SW480 (cell line): Measurements from ENCODE around the gene RAPGEF1.
A peak's percentile ranks its signal among the peaks of the same experiment; 100 is the strongest.

Experiments used
- DNase-seq: peaks from one replicate; pipeline ENCODE4 v3.0.0-alpha.2; 2016; ENCODE audit warnings: low spot score

The RAPGEF1 gene

GRCh38 chr9:131625508-131625787 is 114.4 kb downstream of the RAPGEF1 start:
- DNase-seq, result no peak

GRCh38 chr9:131624636-131625507 is 115.0 kb downstream of the RAPGEF1 start:
- no peak for DNase-seq

- no peak for DNase-seq
Measured at GRCh38 chr9:131623655-131624330, 116.1 kb downstream of the RAPGEF1 start.

- DNase-seq, result no peak
Measured at GRCh38 chr9:131622523-131622922, 117.4 kb downstream of the RAPGEF1 start.

- no peak for DNase-seq
Measured at GRCh38 chr9:131621551-131622358, 118.1 kb downstream of the RAPGEF1 start.

- no peak for DNase-seq
Measured at GRCh38 chr9:131620764-131621520, 118.9 kb downstream of the RAPGEF1 start.

GRCh38 chr9:131619680-131620079 is 120.2 kb downstream of the RAPGEF1 start:
- no peak for DNase-seq

- no peak for DNase-seq
Measured at GRCh38 chr9:131618785-131619184, 121.1 kb downstream of the RAPGEF1 start.

GRCh38 chr9:131618071-131618479 is 121.8 kb downstream of the RAPGEF1 start:
- no peak for DNase-seq

- DNase-seq, result no peak
Measured at GRCh38 chr9:131617611-131618010, 122.3 kb downstream of the RAPGEF1 start.

GRCh38 chr9:131616983-131617604 is 122.8 kb downstream of the RAPGEF1 start:
- no peak for DNase-seq

GRCh38 chr9:131614340-131614915 is 125.4 kb downstream of the RAPGEF1 start:
- DNase-seq, result no peak

GRCh38 chr9:131613921-131614320 is 126.0 kb downstream of the RAPGEF1 start:
- no peak for DNase-seq

- no peak for DNase-seq
Measured at GRCh38 chr9:131612851-131613250, 127.0 kb downstream of the RAPGEF1 start.

GRCh38 chr9:131611586-131612315 is 128.1 kb downstream of the RAPGEF1 start:
- no peak for DNase-seq

GRCh38 chr9:131610231-131610761 is 129.6 kb downstream of the RAPGEF1 start:
- no peak for DNase-seq

GRCh38 chr9:131609099-131609830 is 130.6 kb downstream of the RAPGEF1 start:
- DNase-seq, result no peak

- peak; percentile 14 for DNase-seq
Measured at GRCh38 chr9:131608493-131609037, 131.3 kb downstream of the RAPGEF1 start.

- DNase-seq, result no peak
Measured at GRCh38 chr9:131607591-131607990, 132.3 kb downstream of the RAPGEF1 start.
